ENCODE results near the gene ZNF235. TPM values are rescaled to one million over a fixed set of nuclear protein-coding genes. Genes with fewer than 3 reads are reported as not detected.
"Not testable (repeated sequence)": the region's sequence is repeated elsewhere in the genome, so short reads cannot be mapped to it uniquely, and the experiment has no call there.

The ZNF235 gene
- polyA plus RNA-seq, 1 experiment: 1.3 TPM

DNA sequence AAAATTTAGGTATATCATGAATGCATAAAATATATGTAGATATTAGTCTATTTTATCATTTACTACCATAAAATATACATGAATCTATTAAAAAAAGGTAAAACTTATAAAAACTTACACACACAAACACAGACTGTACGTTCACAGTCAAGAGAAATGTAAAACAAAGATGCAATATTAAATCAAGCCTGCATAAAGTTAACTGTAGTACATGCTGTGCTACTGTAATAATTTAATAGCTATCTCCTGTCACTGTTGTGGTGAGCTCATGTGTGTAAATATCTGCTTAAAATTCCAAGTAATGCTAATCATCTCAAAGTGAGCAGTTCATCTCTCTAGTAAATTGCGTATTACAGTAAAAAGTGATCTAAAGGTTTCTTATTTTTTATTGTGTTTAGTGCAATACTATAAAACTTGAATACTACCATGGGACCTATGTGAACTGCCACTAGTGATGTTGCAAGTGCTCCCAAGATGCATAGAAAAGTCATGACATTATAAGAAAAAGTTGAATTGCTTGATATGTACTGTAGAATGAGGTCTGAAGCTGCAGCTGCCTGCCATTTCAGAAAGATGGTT, 45.9 kb downstream of the ZNF235 start:
- no peak for DNase-seq (ENCODE audit: low read depth)
- TF ChIP-seq, protein P1, sequence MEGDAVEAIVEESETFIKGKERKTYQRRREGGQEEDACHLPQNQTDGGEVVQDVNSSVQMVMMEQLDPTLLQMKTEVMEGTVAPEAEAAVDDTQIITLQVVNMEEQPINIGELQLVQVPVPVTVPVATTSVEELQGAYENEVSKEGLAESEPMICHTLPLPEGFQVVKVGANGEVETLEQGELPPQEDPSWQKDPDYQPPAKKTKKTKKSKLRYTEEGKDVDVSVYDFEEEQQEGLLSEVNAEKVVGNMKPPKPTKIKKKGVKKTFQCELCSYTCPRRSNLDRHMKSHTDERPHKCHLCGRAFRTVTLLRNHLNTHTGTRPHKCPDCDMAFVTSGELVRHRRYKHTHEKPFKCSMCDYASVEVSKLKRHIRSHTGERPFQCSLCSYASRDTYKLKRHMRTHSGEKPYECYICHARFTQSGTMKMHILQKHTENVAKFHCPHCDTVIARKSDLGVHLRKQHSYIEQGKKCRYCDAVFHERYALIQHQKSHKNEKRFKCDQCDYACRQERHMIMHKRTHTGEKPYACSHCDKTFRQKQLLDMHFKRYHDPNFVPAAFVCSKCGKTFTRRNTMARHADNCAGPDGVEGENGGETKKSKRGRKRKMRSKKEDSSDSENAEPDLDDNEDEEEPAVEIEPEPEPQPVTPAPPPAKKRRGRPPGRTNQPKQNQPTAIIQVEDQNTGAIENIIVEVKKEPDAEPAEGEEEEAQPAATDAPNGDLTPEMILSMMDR (IDR thresholded peaks at IDR 0.05; ENCODE audit: insufficient read depth, low read depth, low read length): no peak
- Histone ChIP-seq H3K4me3 (ENCODE audit: low read depth, low read length) (no peak overlapping the region), H3K36me3 (ENCODE audit: control insufficient read depth, insufficient read depth, low read length) (no peaks in the 10 kb centered on the region), H3K27me3 (ENCODE audit: control insufficient read depth, insufficient read depth, low read length) (no peaks in the 10 kb centered on the region)
- CTCF ChIA-PET: no interaction called here
- POLR2A ChIA-PET: no interaction called here

DNA sequence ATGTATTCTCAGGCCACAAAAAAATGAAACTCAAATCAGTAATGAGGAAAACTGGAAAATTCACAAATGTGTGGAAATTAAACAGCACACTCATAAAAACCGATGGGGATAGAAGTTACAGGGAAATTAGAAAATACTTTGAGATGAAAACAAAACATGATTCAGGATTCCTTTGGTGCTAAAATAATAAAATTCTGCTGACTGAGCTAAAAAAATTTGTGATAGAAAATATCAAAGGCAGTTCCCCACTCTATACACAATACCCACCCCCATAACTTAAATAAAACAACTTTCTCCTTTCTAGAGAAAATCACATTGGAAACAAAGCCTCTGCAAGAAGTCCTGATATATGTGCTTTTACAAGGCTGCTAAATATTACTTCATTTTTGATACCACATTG, 46.7 kb downstream of the ZNF235 start:
- TF ChIP-seq, protein P1 (IDR thresholded peaks at IDR 0.05; ENCODE audit: insufficient read depth, low read depth, low read length): no peak
- H3K27me3 ChIP-seq (ENCODE audit: control insufficient read depth, insufficient read depth, low read length): no peaks in the 10 kb centered on the region
- no peaks in the 10 kb centered on the region for H3K36me3 ChIP-seq (ENCODE audit: control insufficient read depth, insufficient read depth, low read length)
- DNase-seq (ENCODE audit: low read depth): no peak
- CTCF ChIA-PET: no interaction called here
- H3K4me3 ChIP-seq (ENCODE audit: low read depth, low read length): no peak overlapping the region
- POLR2A ChIA-PET: no interaction called here

DNA sequence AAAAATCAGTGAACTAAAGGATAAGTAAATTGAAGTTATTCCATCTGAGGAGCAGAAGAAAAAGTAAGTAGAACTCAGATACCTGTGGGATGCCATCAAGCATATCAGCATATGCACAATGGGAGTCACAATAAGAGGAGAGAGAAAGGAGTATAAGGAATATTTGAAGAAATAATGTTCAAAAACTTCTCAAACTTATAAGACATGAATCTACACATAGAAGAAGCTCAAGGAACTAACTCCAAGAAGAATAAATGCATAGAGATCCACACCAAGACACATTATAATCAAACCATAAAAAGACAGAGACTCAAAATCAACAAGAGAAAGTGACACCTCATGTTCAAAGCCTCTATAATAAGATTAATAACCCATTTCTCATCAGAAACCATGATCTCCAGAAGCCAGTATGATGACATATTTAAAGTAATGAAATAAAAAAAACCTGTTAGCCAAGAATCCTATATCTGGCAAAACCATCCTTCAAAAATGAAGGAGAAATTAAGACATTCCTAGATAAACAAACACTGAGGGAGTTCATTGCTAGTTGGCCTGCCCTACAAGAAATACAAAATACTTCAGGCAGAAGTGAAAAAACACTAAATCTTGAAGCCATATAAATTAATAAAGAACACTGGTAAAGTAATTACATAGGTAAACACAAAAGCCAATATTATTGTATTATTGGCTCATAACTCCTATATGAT, 49.0 kb downstream of the ZNF235 start:
- CTCF ChIA-PET: no interaction called here
- DNase-seq (ENCODE audit: low read depth): no peak

DNA sequence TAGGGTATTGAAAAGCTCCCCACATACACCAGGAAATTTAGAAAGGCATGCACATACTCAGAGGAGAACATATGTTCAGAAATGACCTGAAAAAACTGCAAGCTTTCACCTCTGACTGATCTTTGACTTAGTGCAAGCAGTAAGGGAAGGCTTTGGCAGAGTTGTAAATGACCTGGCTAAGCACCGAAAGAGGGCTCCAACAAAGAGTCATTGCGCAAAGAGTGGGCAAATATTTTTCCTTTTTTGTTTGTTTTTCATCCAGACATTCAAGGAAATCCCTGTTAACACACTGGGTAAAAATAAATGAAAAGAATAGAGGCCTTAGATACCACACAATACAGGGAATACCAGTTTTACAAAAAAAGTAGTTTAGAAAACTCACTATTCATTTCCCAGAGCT, 50.3 kb downstream of the ZNF235 start:
- POLR2A ChIA-PET: no interaction called here
- CTCF ChIA-PET: no interaction called here
- Histone ChIP-seq H3K36me3 (ENCODE audit: control insufficient read depth, insufficient read depth, low read length) (no peaks in the 10 kb centered on the region), H3K27me3 (ENCODE audit: control insufficient read depth, insufficient read depth, low read length) (no peaks in the 10 kb centered on the region), H3K4me3 (ENCODE audit: low read depth, low read length) (no peak overlapping the region)
- DNase-seq (ENCODE audit: low read depth): no peak
- TF ChIP-seq, protein P1 (IDR thresholded peaks at IDR 0.05; ENCODE audit: insufficient read depth, low read depth, low read length): no peak

More for the DNA sequence above, 49.0 kb downstream of the ZNF235 start:
- POLR2A ChIA-PET: no interaction called here
- H3K36me3 ChIP-seq (ENCODE audit: control insufficient read depth, insufficient read depth, low read length): no peaks in the 10 kb centered on the region
- TF ChIP-seq, protein P1 (IDR thresholded peaks at IDR 0.05; ENCODE audit: insufficient read depth, low read depth, low read length): no peak
- no peaks in the 10 kb centered on the region for H3K27me3 ChIP-seq (ENCODE audit: control insufficient read depth, insufficient read depth, low read length)
- H3K4me3 ChIP-seq (ENCODE audit: low read depth, low read length): no peak overlapping the region

DNA sequence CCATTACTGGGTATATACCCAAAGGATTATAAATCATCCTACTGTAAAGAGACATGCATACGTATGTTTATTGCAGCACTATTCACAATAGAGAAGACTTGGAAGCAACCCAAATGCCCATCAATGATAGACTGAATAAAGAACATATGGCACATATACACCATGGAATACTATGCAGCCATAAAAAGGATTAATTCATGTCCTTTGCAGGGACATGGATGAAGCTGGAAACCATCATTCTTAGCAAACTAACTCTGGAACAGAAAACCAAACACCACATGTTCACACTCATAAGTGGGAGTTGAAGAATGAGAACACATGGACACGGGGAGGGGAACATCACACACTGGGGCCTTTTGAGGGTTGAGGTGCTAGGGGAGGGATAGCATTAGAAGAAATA, 51.4 kb downstream of the ZNF235 start:
- POLR2A ChIA-PET; H3K27me3 ChIP-seq (ENCODE audit: control insufficient read depth, insufficient read depth, low read length); DNase-seq (ENCODE audit: low read depth); H3K36me3 ChIP-seq (ENCODE audit: control insufficient read depth, insufficient read depth, low read length); CTCF ChIA-PET; H3K4me3 ChIP-seq (ENCODE audit: low read depth, low read length): not testable (repeated sequence)

DNA sequence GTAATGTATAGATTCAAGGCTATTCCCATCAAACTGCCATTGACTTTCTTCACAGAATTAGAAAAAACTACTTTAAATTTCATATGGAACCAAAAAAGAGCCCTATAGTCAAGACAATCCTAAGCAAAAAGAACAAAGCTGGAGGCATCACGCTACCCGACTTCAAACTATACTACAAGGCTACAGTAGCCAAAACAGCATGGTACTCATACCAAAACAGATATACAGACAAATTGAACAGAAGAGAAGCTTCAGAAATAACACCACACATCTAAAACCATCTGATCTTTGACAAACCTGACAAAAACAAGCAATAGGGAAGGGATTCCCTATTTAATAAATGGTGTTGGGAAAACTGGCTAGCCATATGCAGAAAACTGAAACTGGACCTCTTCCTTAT, 52.5 kb downstream of the ZNF235 start:
- DNase-seq (ENCODE audit: low read depth); H3K27me3 ChIP-seq (ENCODE audit: control insufficient read depth, insufficient read depth, low read length); H3K36me3 ChIP-seq (ENCODE audit: control insufficient read depth, insufficient read depth, low read length); H3K4me3 ChIP-seq (ENCODE audit: low read depth, low read length); CTCF ChIA-PET; POLR2A ChIA-PET: not testable (repeated sequence)

All from BJ (cell line).